Left kidney (tissue), 2 donors: Measurements from ENCODE around the gene BHLHA9. TPM values are rescaled to one million over a fixed set of nuclear protein-coding genes. Genes with fewer than 3 reads are reported as not detected.
"Not testable (repeated sequence)": the region's sequence is repeated elsewhere in the genome, so short reads cannot be mapped to it uniquely, and the experiment has no call there.

Source experiments
- DNase-seq: peaks from one replicate; pipeline ENCODE4 v3.0.0-alpha.2; 2013
- polyA plus RNA-seq: library from polyadenylated mRNA; unstranded; fragments of 120-200 nt; gene quantifications from one replicate; pipeline ENCODE4 v1.2.1, GENCODE V29; 2013; ENCODE audit not compliant: insufficient read length

Gene BHLHA9
- polyA plus RNA-seq, 1 donor, result not detected

DNA sequence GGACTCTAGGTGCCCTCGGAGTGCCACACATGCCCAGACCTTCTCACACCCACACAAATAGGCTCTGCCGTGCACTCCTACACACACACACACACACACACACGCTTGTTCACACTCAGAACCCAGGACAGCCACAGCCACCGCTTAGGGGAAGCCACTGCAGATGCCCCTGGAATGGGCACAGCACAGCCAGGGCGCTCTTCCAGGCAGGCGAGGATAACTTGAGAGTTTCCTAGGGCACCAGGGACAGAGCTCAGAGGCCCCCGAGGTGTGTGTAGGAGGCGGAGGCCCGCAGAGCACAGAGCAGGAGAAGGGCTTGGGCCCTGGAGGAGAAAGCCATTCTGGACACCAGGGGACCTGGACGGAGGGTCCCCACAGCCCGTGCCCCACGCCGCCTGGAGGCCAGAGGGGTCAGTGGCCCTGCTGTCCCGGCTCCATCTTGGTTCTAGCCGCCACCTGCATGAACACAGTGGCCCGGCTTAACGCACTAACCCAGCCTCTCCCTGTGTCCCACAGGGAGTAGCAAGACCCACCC lies 30.2 kb downstream of the BHLHA9 start:
- no peak for DNase-seq

- DNase-seq, result no peak
Observed at GRCh38 chr17:1301546-1301945, 31.3 kb downstream of the BHLHA9 start.

DNA sequence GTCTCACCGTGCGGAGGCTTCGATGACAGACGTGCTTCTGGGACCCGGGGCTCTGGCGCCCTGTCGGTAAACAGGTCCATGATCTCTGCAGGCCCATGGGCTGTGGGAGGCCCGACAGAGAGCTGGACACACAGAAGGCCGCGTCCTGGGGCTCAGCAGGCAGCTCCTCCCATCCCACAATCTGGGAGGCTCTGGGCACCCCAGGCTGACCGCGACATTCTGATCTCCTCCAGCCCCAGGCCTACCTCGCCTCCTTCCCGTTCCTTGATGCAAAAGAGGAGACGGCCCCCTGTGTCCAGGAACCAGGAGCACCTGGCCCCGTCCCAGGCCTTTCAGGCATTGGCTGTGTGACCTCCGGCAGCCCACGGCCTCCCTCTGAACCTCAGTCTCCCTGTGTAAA lies 32.5 kb downstream of the BHLHA9 start:
- no peak for DNase-seq

DNA sequence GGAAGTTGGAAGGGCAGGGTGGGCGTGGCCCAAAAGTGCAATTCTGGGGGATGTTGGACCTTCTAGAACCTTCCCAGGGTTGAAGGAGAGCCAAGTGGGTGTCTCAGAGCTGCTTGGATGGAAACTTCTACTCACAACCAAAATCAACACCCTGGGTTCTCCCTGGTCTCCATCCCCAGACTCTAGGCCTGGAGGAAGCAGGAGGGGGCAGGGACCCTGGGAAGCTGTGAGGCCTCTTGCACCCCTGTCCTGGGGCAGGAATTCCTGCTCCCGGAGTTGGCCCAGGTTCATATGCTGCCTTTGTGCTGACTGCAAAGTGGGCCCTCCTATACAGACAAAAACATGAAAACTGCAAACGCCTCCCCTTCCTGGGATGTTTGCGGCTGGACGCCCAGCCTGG lies 34.3 kb downstream of the BHLHA9 start:
- DNase-seq, result no peak

GRCh38 chr17:1304962-1305563 lies 34.8 kb downstream of the BHLHA9 start:
- DNase-seq, result no peak

- not testable (repeated sequence) for DNase-seq
Observed at GRCh38 chr17:1307829-1308228, 37.6 kb downstream of the BHLHA9 start.

- no peak for DNase-seq
Observed at GRCh38 chr17:1312261-1312870, 42.1 kb downstream of the BHLHA9 start.

- no peak for DNase-seq
Observed at GRCh38 chr17:1313270-1314005, 43.2 kb downstream of the BHLHA9 start.

DNA sequence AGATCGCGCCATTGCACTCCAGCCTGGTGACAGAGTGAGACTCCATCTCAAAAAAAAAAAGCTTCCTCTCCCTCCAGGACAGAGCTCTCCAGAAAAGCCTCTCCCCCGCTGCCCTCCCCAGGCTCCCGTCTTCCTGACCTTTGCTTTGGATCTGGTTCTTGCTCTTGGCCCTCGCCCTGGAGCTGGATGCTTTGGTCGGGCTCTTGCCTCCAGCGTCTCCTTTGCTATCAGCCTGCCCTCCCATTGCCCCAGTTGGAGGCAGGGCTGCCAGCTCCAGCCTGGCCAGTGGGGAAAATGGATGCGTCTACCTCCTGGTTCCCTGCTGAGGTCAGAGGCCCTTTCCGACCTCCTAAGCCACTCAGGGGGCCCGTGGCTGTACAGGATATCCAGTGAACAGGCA lies 45.2 kb downstream of the BHLHA9 start:
- DNase-seq, result no peak

- DNase-seq, result no peak
Observed at GRCh38 chr17:1315891-1316403, 45.7 kb downstream of the BHLHA9 start.

Other genes starting within 250 kb of the BHLHA9 start
- gene ABR, start 90.5 kb upstream of the BHLHA9 start, polyA plus RNA-seq, result 49.2 TPM
- gene TRARG1, start 9.2 kb downstream of the BHLHA9 start, polyA plus RNA-seq, result not detected
- gene YWHAE, start 129.8 kb downstream of the BHLHA9 start, polyA plus RNA-seq, result 1,129 TPM
- gene CRK, start 185.8 kb downstream of the BHLHA9 start, polyA plus RNA-seq, result 62.2 TPM
- gene MYO1C, start 222.2 kb downstream of the BHLHA9 start, polyA plus RNA-seq, result 61.1 TPM
- gene INPP5K, start 246.2 kb downstream of the BHLHA9 start, polyA plus RNA-seq, result 19.0 TPM